ENCODE measurements around the gene FPGS.

GRCh38 chr9:127858041-127858512 lies 55.4 kb downstream of the FPGS start:
- no peak for TF ChIP-seq CTCF (IDR thresholded peaks at IDR 0.05)
- no peak for TF ChIP-seq POLR2A (IDR thresholded peaks at IDR 0.05)
